Ectodermal cell (in vitro differentiated cells): Measurements from ENCODE around the gene GAL3ST2.
"Not testable (repeated sequence)": the region's sequence is repeated elsewhere in the genome, so short reads cannot be mapped to it uniquely, and the experiment has no call there.

ENCODE experiments used
- H3K27ac ChIP-seq: 2 replicates; pipeline ENCODE4 v1.7.0; 2013; ENCODE audit warnings: mild to moderate bottlenecking, low read depth, low read length; ENCODE audit not compliant: insufficient read depth, poor library complexity, severe bottlenecking
- H3K27me3 ChIP-seq: 2 replicates; pipeline ENCODE4 v1.7.0; 2013; ENCODE audit warnings: mild to moderate bottlenecking, low read length; ENCODE audit not compliant: insufficient read depth, control insufficient read depth, poor library complexity, severe bottlenecking
- H3K36me3 ChIP-seq: one replicate; pipeline ENCODE4 v1.7.0; 2013; ENCODE audit warnings: low read length; ENCODE audit not compliant: control insufficient read depth, insufficient read depth
- H3K4me1 ChIP-seq: one replicate; pipeline ENCODE4 v1.7.0; 2013; ENCODE audit warnings: low read length; ENCODE audit not compliant: control insufficient read depth, insufficient read depth
- H3K4me3 ChIP-seq: 2 replicates; pipeline ENCODE4 v1.7.0; 2013; ENCODE audit warnings: low read depth, low read length, control low read depth; ENCODE audit not compliant: insufficient read depth
- H3K9me3 ChIP-seq: 2 replicates; pipeline ENCODE4 v1.7.0; 2013; ENCODE audit warnings: mild to moderate bottlenecking, low read length, moderate library complexity; ENCODE audit not compliant: control insufficient read depth
- WGBS, 2 experiments: methylation state at CpG; one replicate each; pipeline ENCODE4 v1.1.7; 2013; ENCODE audit warnings: missing lambda C conversion rate in 2 of 2; 5-methylcytosine and 5-hydroxymethylcytosine counted together

Gene GAL3ST2

DNA sequence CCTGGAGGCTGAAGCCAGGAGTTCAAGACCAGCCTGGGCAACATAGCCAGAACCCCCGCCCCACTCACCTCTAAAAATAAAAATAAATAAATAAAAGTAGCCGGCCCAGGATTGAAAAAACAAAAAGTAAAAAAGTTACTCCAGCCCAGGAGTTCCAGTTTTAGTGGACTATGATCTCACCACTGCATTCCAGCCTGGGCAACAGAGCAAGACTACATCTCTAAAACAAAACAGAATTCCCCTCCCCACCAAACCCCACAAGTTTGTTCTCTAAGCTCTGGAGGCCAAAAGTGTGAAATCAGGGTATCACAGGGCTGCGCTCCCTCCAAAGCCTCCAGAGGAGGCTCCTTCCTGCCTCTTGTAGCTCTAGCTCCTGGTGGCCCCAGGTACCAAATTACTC, 40.5 kb upstream of the GAL3ST2 start:
- peaks cover 4% of the 10 kb centered on the region for H3K27me3 ChIP-seq
- no peaks in the 10 kb centered on the region for H3K36me3 ChIP-seq
- H3K4me3 ChIP-seq = no peak overlapping the region
- no peaks in the 10 kb centered on the region for H3K9me3 ChIP-seq
- WGBS, 2 experiments = 93 to 95% methylated on average over 2 to 3 of the region's 3 CpGs
- no peak overlapping the region for H3K27ac ChIP-seq
- H3K4me1 ChIP-seq = no peaks in the 10 kb centered on the region

DNA sequence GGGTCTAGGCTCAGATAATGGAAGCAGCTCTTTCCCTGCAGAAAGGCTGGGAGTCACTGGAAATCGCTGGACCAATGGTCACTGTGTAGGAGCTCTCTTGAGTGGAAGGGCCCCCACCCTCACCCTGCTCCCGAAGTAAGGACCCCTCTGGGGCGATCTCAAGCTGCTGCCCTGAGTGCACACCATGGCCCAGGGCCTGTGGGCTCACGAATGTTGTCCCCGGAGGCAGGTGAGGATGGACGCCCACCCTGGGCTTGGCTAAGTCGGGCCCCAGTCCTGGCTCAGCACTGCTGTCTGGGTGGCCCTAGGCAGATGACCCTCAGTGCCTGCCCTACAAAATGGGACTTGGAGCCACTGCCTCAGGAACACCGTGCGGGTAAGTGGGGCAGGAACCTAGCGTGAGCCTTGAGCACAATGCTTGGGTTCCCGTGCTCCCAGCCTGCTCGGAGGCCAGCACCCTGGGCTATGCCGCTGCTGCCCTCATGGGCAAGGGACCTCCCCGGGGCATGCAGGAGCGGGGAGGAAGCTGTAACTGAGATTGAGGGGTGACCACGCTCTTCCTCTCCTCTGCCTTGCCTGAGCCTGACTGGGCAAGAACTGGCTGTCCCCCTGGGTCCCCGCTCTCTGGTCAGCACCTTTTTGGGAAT, 38.5 kb upstream of the GAL3ST2 start:
- Histone ChIP-seq H3K4me1 (no peaks in the 10 kb centered on the region), H3K4me3 (no peak overlapping the region), H3K27me3 (peaks cover 4% of the 10 kb centered on the region), H3K9me3 (no peaks in the 10 kb centered on the region), H3K27ac (no peak overlapping the region), H3K36me3 (no peaks in the 10 kb centered on the region)
- WGBS, 2 experiments = 94 to 95% methylated on average over 17 of the region's 17 CpGs

DNA sequence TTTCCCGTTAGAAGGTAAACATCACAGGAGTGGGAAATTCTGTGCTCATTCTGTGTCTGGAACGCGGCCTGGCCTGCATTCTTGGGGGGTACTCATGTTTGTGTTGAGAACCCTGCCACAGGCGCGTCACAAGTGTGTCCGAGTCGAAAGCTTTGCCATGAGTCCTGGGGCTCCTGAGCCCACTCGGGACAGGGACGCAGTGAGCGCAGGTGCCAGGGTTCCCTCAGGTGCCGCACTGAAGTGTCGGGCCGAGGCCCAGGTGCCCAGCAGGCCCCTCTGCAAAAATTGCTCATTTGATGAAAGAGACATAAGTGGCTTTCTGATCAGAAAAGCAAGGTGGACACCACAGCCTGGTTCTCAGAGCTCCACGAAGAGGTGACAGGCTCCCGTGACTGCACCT, 37.4 kb upstream of the GAL3ST2 start:
- Histone ChIP-seq H3K9me3 (no peaks in the 10 kb centered on the region), H3K27me3 (no peaks in the 10 kb centered on the region), H3K4me3 (no peak overlapping the region), H3K36me3 (peaks cover 4% of the 10 kb centered on the region), H3K27ac (no peak overlapping the region), H3K4me1 (no peaks in the 10 kb centered on the region)
- 95 to 96% methylated on average over 15 of the region's 15 CpGs for WGBS, 2 experiments

DNA sequence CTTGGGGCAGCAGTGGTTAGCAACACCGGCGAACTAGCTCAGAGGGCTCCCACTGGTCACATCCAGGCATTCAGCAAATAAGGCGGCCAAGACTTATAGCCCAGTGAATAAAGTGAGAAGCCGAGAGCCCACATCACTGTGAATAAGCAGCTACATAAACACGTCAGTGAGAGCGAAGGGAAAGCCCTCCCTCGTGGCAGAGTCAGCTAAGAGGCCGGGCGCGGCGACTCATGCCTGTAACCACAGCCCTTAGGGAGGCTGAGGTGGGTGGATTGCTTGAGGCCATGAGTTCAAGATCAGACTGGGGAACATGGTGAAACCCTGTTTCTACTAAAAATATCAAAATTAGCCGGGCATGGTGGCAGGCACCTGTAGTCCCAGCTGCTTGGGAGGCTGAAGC, 37.0 kb upstream of the GAL3ST2 start:
- 92 to 95% methylated on average over 12 of the region's 12 CpGs for WGBS, 2 experiments
- Histone ChIP-seq H3K4me1 (no peaks in the 10 kb centered on the region), H3K9me3 (no peaks in the 10 kb centered on the region), H3K27ac (no peak overlapping the region), H3K27me3 (no peaks in the 10 kb centered on the region), H3K36me3 (peaks cover 6% of the 10 kb centered on the region), H3K4me3 (no peak overlapping the region)

DNA sequence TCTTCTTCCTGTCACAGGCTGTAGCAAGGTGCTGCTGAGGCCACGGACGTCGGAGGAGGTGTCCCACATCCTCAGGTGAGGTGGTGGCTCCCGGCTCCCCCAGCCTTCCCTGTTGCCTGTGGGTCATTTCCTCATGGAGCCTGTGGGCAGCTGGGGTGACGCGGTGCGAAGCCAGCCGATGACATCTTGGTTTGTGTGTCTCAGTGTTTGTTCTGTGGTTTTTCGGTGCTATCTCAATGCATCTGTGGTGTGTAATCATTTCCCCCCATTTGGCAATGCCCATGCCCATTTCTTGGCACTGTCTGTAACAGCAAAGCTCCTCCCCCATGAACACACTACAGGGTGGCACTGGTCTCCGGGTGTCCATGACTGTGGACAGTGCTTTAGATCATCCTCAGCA, 35.6 kb upstream of the GAL3ST2 start:
- Histone ChIP-seq H3K36me3 (peaks cover 19% of the 10 kb centered on the region), H3K27ac (no peak overlapping the region), H3K27me3 (no peaks in the 10 kb centered on the region), H3K9me3 (no peaks in the 10 kb centered on the region), H3K4me1 (no peaks in the 10 kb centered on the region), H3K4me3 (no peak overlapping the region)
- 93 to 95% methylated on average over 10 of the region's 10 CpGs for WGBS, 2 experiments

DNA sequence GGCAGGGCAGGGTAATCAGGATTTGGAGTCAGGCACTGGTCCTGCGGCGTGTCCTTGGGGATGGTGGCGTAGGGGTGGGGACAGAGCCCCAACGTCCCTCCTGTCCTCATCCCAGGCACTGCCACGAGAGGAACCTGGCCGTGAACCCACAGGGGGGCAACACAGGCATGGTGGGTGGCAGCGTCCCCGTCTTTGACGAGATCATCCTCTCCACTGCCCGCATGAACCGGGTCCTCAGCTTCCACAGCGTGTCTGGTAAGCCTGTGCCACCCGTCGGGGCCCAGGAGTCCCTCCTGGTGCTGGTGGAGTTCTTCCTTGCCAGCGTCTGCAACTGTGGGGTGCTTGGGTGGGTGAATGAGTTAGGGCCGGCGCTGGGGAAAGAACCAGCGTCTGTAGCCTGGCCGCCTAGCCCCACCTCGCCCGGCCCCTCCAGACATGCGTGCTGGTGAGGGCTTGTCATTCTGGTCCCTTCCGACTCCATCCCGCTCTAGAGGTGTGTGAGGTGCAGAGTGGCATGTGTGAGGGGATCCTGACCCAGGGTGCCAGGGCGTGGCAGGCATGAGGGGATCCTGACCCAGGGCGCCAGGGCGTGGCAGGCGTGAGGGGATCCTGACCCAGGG, 34.2 kb upstream of the GAL3ST2 start:
- no peaks in the 10 kb centered on the region for H3K9me3 ChIP-seq
- H3K4me3 ChIP-seq = no peak overlapping the region
- 96% methylated on average over 28 of the region's 28 CpGs for WGBS, 2 experiments
- peaks cover 21% of the 10 kb centered on the region for H3K36me3 ChIP-seq
- H3K27me3 ChIP-seq = no peaks in the 10 kb centered on the region
- no peak overlapping the region for H3K27ac ChIP-seq
- H3K4me1 ChIP-seq = no peaks in the 10 kb centered on the region

DNA sequence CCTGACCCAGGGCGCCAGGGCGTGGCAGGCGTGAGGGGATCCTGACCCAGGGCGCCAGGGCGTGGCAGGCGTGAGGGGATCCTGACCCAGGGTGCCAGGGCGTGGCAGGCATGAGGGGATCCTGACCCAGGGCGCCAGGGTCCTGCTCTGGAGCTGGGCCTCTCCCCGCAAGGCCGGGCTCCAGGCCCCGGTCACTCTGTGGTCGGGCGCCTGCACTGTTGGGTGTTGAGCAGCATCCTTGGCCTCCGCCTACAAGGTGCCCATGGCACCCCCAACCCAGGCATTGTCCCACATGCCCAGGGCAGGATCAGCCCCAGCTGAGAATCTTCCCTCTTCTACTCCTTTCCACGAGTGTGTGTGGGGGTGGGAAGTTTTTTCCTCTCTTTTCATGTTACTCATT, 33.6 kb upstream of the GAL3ST2 start:
- not testable (repeated sequence) for H3K4me1 ChIP-seq, H3K4me3 ChIP-seq, H3K9me3 ChIP-seq, H3K27me3 ChIP-seq, H3K27ac ChIP-seq
- peaks cover 21% of the 10 kb centered on the region for H3K36me3 ChIP-seq
- 95 to 97% methylated on average over 14 of the region's 15 CpGs for WGBS, 2 experiments

DNA sequence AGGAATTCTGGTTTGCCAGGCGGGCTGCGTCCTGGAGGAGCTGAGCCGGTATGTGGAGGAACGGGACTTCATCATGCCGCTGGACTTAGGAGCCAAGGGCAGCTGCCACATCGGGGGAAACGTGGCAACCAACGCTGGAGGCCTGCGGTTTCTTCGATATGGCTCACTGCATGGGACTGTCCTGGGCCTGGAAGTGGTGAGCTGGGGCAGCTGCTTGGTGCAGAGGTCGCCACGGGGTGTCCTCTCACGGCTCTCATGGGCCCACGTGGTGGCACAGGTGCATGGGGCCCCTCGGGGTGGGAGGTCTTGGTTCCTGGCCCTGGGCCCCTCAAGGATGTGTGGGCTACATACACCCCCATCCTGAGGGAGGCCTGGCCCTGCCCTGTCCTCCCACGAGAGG, 33.0 kb upstream of the GAL3ST2 start:
- WGBS, 2 experiments = 94 to 95% methylated on average over 16 of the region's 16 CpGs
- H3K27ac ChIP-seq = no peak overlapping the region
- H3K9me3 ChIP-seq = no peaks in the 10 kb centered on the region
- no peak overlapping the region for H3K4me3 ChIP-seq
- H3K27me3 ChIP-seq = no peaks in the 10 kb centered on the region
- H3K4me1 ChIP-seq = no peaks in the 10 kb centered on the region
- peaks cover 21% of the 10 kb centered on the region for H3K36me3 ChIP-seq

DNA sequence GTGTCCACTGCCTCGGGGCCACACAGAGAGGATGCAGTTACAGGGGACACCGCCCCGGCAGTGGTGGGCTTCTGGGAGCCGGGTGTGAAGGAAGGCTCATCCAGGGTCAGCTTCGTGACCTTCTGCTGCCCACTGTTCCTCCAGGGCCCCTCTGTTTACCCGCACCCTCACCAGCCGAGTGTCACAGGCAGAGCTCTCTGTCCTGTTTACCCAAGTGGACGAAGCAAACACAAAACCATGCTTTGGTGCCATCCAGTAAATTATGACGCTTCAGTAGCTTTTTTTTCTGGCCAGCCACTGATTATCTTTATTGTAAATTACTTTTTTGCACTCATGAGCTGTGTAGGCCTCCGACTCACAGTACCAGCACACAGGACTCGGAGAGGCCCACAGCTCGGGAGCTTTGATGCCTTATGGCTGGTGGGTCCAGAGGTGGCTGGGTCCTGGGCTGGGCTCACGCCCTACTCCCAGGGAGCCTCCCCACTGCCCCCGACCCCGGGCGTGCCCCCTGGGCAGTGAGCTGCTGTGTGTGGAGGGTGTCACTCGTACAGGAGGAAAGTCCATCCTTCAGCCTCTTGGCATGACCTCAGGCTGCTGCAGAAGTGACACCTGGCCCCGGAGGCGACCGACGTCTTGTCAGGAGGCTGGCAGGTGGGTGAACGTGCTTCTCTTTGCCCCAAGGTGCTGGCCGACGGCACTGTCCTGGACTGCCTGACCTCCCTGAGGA, 32.4 kb upstream of the GAL3ST2 start:
- no peak overlapping the region for H3K4me3 ChIP-seq
- H3K27me3 ChIP-seq = no peaks in the 10 kb centered on the region
- H3K36me3 ChIP-seq = peaks cover 26% of the 10 kb centered on the region
- 95 to 96% methylated on average over 24 of the region's 24 CpGs for WGBS, 2 experiments
- no peaks in the 10 kb centered on the region for H3K4me1 ChIP-seq
- no peak overlapping the region for H3K27ac ChIP-seq
- H3K9me3 ChIP-seq = no peaks in the 10 kb centered on the region

DNA sequence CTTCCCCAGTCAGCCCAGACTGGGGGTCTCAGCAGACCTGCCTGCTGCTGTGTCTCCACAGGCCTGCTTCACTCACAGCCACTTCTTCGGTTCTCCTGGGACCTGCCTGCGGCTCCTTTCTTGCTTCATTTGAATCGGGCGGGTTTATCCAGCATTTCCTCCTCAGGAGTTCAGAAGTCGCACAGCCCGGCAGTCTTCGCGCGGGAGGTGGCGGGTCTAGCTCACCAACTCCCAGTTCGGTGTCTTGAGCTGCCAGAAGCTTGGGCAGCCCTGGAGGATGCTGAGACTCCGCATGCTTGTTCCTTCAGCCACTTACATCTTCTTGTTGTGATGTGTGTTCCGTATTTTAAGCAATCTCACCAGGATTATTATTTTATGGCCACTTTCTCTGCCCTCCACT, 31.3 kb upstream of the GAL3ST2 start:
- H3K4me1 ChIP-seq = no peaks in the 10 kb centered on the region
- H3K36me3 ChIP-seq = peaks cover 28% of the 10 kb centered on the region
- 96 to 98% methylated on average over 13 of the region's 13 CpGs for WGBS, 2 experiments
- no peak overlapping the region for H3K4me3 ChIP-seq
- no peaks in the 10 kb centered on the region for H3K27me3 ChIP-seq
- no peak overlapping the region for H3K27ac ChIP-seq
- H3K9me3 ChIP-seq = no peaks in the 10 kb centered on the region
